HG02852 (cell line): ENCODE data around the gene WNK4.
A peak's percentile ranks its signal among the peaks of the same experiment; 100 is the strongest.
"Not testable (repeated sequence)": the region's sequence is repeated elsewhere in the genome, so short reads cannot be mapped to it uniquely, and the experiment has no call there.

Experiments used
- ATAC-seq: cut with Tn5 transposase; IDR thresholded peaks from one replicate; pipeline ENCODE4 v1.9.1; 2021; ENCODE audit warnings: mild to moderate bottlenecking, moderate library complexity; ENCODE audit not compliant: unreplicated experiment

Gene WNK4

GRCh38 chr17:42769964-42770363 is 10.4 kb upstream of the WNK4 start:
- not testable (repeated sequence) for ATAC-seq

DNA sequence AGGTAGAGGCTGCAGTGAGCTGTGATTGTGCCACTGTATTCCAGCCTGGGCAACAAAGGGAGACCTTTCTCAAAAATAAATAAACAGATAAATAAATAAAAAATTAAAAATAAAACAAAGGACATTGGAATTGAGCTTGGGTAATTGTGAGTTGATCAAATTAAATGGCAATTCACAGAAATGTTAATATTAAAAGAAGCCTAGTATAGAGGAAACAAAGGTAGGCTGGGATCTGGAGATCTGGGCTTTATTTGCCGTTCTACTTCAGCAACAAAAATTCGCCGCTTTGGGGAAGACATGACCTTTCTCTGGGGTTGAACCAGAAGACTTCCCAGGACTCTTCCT is 7.5 kb upstream of the WNK4 start:
- no peak for ATAC-seq

DNA sequence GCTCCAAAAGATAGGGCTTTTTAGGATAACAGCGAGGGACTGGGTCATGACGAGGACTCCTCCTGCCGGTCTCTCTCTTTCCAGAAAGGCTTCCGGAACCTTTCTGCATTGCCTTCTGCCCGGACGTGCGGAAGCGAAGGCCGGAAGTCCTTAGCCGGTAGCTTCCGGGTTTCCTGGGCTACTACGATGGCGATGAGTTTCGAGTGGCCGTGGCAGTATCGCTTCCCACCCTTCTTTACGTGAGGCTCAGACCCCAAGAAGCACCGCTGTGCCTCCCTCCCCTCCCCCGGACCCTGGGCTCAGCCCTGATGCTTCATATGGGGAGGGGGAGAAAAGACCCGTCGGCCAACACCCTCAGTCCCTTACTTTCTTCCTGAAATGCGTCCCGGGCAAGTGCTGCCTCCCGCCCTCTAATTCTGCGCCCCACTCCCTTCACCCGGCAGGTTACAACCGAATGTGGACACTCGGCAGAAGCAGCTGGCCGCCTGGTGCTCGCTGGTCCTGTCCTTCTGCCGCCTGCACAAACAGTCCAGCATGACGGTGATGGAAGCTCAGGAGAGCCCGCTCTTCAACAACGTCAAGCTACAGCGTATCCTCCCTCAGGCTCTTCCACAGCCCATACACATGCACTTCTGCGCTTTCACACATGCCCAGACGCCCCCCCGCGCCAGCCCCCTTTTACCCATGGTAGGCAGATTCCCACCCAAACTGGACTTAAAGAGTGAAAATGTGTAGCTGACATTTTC is 6.9 kb upstream of the WNK4 start, which contains the start of gene VPS25:
VPS25 (plus strand) TSS at position 160 of the 746 bp plus-strand sequence; CDS start at position 187, 27 bp downstream.
- ATAC-seq, result peak; percentile 70

GRCh38 chr17:42774066-42774745 is 6.2 kb upstream of the WNK4 start:
- ATAC-seq, result no peak

GRCh38 chr17:42775534-42776098 is 4.8 kb upstream of the WNK4 start:
- no peak for ATAC-seq

DNA sequence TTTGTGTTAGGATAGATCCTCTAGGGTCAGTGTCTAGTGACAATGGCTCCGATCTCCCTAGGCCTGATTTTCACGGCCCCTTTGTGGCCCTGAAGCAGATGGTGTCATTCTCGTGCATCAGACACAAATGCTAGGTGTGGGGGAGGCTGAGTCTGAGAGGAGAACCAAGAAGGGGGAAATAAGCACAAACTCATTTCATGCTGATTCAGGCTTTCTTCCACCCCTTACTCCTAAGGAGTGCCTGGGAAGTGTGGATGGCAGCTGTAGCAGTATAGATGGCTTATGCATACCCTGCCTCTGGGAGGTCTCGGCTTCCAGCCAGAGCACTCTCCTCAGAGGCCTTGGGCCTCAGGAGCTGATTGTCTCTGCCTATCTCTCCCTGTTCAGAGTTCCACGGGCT is 1.8 kb upstream of the WNK4 start:
- no peak for ATAC-seq

DNA sequence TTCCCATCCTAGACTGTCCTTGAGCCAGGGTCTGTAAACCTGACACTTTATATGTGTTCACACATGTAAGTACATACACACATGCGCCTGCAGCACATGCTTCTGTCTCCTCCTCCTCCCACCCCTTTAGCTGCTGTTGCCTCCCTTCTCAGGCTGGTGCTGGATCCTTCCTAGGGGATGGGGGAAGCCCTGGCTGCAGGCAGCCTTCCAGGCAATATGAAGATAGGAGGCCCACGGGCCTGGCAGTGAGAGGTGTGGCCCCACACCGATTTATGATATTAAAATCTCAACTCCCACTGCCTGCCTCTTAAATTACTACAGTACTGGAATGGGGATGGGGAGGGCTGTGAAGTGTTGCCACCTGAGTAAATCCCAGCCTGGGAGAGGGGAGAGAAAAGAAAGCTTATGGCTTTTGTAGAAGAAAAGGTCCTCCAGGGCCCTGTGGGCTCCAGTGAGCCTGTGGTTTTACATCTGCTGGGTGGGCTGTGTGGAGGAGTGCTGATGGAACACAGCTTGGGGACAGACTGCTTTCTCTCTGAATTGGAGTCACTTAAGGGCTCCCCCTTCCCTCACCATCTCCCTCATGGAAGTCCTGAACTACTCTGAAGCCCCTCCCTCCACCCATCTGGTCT is 990 bp upstream of the WNK4 start:
- no peak for ATAC-seq

GRCh38 chr17:42780851-42781638 is 635 bp downstream of the WNK4 start:
- ATAC-seq, result no peak

DNA sequence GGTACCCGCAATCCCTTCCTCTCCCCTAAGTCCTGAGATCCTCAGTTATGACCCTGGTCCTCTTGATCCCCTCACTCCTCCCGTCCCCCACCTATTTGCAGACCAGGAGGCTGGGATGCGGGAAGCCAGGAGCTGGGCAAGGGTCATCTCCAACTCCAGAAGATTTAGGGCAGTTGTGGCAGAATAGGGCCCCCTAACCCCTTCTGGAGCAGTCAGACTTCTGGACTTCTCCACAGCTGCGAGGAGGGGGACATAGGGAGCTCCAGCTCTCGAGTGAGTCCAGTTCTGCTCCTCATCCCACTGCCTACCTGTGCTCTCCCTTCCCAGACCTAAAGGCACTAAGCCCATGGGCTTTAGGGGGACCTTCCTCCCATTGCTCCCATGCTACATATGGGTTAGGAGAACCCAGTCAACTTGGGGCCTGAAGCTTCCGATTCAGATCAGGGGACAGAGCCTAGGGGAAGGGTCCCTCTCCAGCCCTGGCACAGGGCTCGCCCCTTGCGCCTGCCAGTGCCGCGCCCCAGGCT is 1.3 kb downstream of the WNK4 start:
- ATAC-seq, result no peak

GRCh38 chr17:42782166-42783061 is 2.0 kb downstream of the WNK4 start:
- ATAC-seq, result no peak

- ATAC-seq, result no peak
These were observed 2.8 kb downstream of the WNK4 start for GRCh38 chr17:42783062-42783790.

DNA sequence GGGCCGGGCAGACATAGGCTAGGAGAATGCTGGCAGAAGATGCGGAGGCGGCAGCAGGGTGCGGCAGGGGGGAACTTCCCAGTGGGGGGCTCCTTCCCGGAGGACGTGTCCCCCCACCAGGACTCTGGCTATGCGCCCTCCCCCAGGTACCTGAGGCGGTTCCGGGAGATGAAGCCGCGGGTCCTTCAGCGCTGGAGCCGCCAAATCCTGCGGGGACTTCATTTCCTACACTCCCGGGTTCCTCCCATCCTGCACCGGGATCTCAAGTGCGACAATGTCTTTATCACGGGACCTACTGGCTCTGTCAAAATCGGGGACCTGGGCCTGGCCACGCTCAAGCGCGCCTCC is 3.4 kb downstream of the WNK4 start:
- no peak for ATAC-seq

- no peak for ATAC-seq
These were observed 4.0 kb downstream of the WNK4 start for GRCh38 chr17:42784409-42784808.

DNA sequence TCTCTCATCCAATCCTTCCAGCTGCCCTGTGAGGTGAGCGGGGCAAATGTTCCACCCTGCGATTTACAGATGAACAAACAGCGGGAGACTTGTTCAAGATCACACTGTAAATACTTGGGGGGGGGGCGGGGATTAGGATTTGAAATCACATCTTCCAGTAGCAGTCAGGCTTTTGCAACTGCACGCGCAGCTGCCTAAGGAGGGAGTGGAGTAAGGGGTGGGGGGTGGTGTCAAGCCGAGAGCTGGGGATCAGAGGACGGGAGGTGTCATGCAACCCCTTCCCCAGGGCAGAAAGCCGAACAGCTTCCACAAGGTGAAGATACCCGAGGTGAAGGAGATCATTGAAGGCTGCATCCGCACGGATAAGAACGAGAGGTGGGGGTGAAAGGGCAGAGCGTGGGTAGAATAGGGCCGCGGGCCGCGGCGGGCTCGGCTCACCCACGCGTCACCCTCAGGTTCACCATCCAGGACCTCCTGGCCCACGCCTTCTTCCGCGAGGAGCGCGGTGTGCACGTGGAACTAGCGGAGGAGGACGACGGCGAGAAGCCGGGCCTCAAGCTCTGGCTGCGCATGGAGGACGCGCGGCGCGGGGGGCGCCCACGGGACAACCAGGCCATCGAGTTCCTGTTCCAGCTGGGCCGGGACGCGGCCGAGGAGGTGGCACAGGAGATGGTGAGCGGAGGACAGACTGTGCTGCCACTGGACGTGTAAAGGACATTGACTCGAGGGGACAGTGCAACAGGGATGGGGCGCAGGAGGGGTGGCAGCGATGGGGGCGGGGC is 4.6 kb downstream of the WNK4 start:
- ATAC-seq, result no peak

DNA sequence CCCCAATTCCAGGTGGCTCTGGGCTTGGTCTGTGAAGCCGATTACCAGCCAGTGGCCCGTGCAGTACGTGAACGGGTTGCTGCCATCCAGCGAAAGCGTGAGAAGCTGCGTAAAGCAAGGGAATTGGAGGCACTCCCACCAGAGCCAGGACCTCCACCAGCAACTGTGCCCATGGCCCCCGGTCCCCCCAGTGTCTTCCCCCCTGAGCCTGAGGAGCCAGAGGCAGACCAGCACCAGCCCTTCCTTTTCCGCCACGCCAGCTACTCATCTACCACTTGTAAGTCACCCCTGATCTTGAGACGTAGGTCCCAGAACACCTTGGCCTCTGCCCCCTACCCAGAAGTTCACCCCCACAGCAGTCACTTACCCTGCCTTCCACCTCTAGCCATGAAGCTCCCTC is 6.9 kb downstream of the WNK4 start:
- ATAC-seq, result no peak

GRCh38 chr17:42791948-42792347 is 11.5 kb downstream of the WNK4 start:
- ATAC-seq, result no peak

DNA sequence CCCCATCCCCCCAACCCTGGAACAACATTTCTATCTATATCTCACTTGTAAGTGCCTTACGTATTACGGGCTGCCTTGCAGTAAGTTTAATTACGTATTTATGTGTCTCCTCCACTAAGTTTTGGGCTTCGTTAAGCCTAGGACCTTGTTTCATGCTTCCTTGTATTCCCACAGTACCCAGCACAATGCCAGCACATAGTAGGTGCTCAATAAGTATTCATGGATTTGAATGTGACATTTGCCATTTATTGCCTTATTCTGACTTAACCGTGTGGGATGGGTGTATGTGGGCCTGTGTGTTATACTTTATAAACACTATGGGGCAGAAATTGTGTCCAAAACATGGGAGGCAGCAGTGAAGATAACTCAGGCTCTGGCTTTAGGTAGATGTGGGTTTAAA is 12.1 kb downstream of the WNK4 start:
- ATAC-seq, result no peak

- no peak for ATAC-seq
These were observed 14.7 kb downstream of the WNK4 start for GRCh38 chr17:42795061-42795460.
